ENCODE data around the gene UGGT1. TPM values are rescaled to one million over a fixed set of nuclear protein-coding genes. Genes with fewer than 3 reads are reported as not detected.

The UGGT1 gene
- total and polyA plus RNA-seq, 4 donors = 6.7 to 74.7 (median 32.4) TPM

DNA sequence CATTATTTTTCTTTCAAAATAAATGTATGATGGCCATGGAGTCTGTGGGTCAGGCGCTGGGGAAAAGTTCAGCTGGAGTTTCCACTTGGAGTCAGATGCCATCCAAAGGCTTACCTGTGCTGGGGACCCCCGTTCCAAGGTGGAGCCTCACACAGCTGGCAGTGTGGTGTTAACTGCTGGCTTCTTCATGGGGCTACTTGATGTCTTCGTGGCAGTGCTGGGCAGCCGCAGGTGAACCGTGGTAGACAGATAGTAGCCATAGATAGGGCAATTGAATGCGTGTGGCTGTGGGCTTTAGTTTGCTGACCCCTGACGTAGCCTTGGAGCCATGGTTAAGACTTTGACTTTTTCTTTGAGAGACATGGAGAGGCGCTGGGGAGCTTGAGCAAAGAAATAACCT, 144.6 kb downstream of the UGGT1 start:
- H3K36me3 ChIP-seq (ENCODE audit: control insufficient read depth in 4 of 4, insufficient read depth in 3 of 4, low read depth in 1 of 4, low read length in 3 of 4) = no peaks in the 10 kb centered on the region
- WGBS = 94% methylated on average over 8 of the region's 8 CpGs
- H3K4me3 ChIP-seq (ENCODE audit: low read depth in 1 of 3, low read length in 3 of 3) = no peak overlapping the region
- TF ChIP-seq GABPA (IDR thresholded peaks at IDR 0.05 in 1 of 2, conservative IDR thresholded peaks at IDR 0.05 in 1 of 2) (no peak), TAF1 (conservative IDR thresholded peaks at IDR 0.05) (no peak), HNF4A (conservative IDR thresholded peaks at IDR 0.05) (no peak), FOXA1 (IDR thresholded peaks at IDR 0.05) (no peak), RAD21 (IDR thresholded peaks at IDR 0.05) (no peak), YY1 (IDR thresholded peaks at IDR 0.05) (no peak), FOXA2 (IDR thresholded peaks at IDR 0.05) (no peak), EGR1 (IDR thresholded peaks at IDR 0.05; ENCODE audit: low read depth in 2 of 2) (no peak), HNF4G (IDR thresholded peaks at IDR 0.05) (no peak), NR2F2 (IDR thresholded peaks at IDR 0.05) (no peak)
- TF ChIP-seq, protein P1, sequence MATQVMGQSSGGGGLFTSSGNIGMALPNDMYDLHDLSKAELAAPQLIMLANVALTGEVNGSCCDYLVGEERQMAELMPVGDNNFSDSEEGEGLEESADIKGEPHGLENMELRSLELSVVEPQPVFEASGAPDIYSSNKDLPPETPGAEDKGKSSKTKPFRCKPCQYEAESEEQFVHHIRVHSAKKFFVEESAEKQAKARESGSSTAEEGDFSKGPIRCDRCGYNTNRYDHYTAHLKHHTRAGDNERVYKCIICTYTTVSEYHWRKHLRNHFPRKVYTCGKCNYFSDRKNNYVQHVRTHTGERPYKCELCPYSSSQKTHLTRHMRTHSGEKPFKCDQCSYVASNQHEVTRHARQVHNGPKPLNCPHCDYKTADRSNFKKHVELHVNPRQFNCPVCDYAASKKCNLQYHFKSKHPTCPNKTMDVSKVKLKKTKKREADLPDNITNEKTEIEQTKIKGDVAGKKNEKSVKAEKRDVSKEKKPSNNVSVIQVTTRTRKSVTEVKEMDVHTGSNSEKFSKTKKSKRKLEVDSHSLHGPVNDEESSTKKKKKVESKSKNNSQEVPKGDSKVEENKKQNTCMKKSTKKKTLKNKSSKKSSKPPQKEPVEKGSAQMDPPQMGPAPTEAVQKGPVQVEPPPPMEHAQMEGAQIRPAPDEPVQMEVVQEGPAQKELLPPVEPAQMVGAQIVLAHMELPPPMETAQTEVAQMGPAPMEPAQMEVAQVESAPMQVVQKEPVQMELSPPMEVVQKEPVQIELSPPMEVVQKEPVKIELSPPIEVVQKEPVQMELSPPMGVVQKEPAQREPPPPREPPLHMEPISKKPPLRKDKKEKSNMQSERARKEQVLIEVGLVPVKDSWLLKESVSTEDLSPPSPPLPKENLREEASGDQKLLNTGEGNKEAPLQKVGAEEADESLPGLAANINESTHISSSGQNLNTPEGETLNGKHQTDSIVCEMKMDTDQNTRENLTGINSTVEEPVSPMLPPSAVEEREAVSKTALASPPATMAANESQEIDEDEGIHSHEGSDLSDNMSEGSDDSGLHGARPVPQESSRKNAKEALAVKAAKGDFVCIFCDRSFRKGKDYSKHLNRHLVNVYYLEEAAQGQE (IDR thresholded peaks at IDR 0.05) = no peak
- TF ChIP-seq, protein P2, sequence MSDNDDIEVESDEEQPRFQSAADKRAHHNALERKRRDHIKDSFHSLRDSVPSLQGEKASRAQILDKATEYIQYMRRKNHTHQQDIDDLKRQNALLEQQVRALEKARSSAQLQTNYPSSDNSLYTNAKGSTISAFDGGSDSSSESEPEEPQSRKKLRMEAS (IDR thresholded peaks at IDR 0.05) = no peak
- TF ChIP-seq, protein P3, sequence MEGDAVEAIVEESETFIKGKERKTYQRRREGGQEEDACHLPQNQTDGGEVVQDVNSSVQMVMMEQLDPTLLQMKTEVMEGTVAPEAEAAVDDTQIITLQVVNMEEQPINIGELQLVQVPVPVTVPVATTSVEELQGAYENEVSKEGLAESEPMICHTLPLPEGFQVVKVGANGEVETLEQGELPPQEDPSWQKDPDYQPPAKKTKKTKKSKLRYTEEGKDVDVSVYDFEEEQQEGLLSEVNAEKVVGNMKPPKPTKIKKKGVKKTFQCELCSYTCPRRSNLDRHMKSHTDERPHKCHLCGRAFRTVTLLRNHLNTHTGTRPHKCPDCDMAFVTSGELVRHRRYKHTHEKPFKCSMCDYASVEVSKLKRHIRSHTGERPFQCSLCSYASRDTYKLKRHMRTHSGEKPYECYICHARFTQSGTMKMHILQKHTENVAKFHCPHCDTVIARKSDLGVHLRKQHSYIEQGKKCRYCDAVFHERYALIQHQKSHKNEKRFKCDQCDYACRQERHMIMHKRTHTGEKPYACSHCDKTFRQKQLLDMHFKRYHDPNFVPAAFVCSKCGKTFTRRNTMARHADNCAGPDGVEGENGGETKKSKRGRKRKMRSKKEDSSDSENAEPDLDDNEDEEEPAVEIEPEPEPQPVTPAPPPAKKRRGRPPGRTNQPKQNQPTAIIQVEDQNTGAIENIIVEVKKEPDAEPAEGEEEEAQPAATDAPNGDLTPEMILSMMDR (IDR thresholded peaks at IDR 0.05; ENCODE audit: low read depth, low read length, missing input control) = no peak
- TF ChIP-seq, protein P4, sequence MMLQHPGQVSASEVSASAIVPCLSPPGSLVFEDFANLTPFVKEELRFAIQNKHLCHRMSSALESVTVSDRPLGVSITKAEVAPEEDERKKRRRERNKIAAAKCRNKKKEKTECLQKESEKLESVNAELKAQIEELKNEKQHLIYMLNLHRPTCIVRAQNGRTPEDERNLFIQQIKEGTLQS (IDR thresholded peaks at IDR 0.05) = no peak
- no peak overlapping the region for H3K9ac ChIP-seq (ENCODE audit: low read depth in 1 of 2, low read length in 2 of 2)
- DNase-seq (ENCODE audit: low spot score) = no peak
- H3K27ac ChIP-seq (ENCODE audit: low read depth in 1 of 2, low read length in 2 of 2) = no peak overlapping the region
- no peaks in the 10 kb centered on the region for H3K27me3 ChIP-seq (ENCODE audit: control insufficient read depth in 4 of 4, insufficient read depth in 4 of 4, low read length in 3 of 4)
- no peaks in the 10 kb centered on the region for H3K9me3 ChIP-seq (ENCODE audit: control insufficient read depth in 4 of 4, low read length in 3 of 4)
- H3K4me1 ChIP-seq (ENCODE audit: control insufficient read depth in 4 of 4, insufficient read depth in 4 of 4, low read length in 3 of 4) = peaks cover 0 to 12% (median 7%) of the 10 kb centered on the region in 4 donors

DNA sequence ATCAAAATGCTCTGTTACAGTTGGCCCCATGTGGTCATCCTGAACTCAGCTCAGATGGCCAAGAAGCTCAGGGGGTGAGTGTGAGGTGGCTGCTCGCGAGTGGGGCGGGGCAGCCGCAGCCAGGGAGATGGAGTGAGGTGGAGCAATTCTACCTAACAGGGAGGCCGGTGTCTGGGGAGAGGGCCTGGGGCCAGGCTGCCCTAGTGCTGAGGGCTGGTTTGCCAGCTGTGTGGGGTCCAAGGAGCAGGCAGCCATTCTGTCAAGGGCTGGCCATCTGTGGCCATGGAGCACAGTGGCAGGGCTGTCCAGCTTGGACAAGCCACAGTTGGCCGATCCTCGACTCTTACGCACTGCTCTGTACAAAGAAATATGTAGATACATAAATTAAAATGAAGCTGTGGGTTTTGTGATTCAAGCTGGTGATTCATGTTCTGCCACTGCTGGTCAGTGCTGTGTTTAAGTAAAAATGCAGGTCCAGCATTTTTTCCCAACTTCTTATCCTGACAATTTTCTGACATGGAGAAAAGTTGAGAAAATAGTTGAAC, 145.6 kb downstream of the UGGT1 start:
- Histone ChIP-seq H3K9ac (ENCODE audit: low read depth in 1 of 2, low read length in 2 of 2) (no peak overlapping the region), H3K4me1 (ENCODE audit: control insufficient read depth in 4 of 4, insufficient read depth in 4 of 4, low read length in 3 of 4) (peaks cover 0 to 12% (median 7%) of the 10 kb centered on the region in 4 donors), H3K36me3 (ENCODE audit: control insufficient read depth in 4 of 4, insufficient read depth in 3 of 4, low read depth in 1 of 4, low read length in 3 of 4) (no peaks in the 10 kb centered on the region), H3K27ac (ENCODE audit: low read depth in 1 of 2, low read length in 2 of 2) (no peak overlapping the region), H3K9me3 (ENCODE audit: control insufficient read depth in 4 of 4, low read length in 3 of 4) (no peaks in the 10 kb centered on the region), H3K27me3 (ENCODE audit: control insufficient read depth in 4 of 4, insufficient read depth in 4 of 4, low read length in 3 of 4) (no peaks in the 10 kb centered on the region), H3K4me3 (ENCODE audit: low read depth in 1 of 3, low read length in 3 of 3) (no peak overlapping the region)
- WGBS = 93% methylated on average over 8 of the region's 8 CpGs
- no peak for DNase-seq (ENCODE audit: low spot score)
- TF ChIP-seq, protein P3 (IDR thresholded peaks at IDR 0.05; ENCODE audit: low read depth, low read length, missing input control) = no peak
- TF ChIP-seq, protein P2 (IDR thresholded peaks at IDR 0.05) = no peak
- TF ChIP-seq GABPA (IDR thresholded peaks at IDR 0.05 in 1 of 2, conservative IDR thresholded peaks at IDR 0.05 in 1 of 2) = no peak
- no peak for TF ChIP-seq TAF1 (conservative IDR thresholded peaks at IDR 0.05)
- TF ChIP-seq HNF4G (IDR thresholded peaks at IDR 0.05) = no peak
- TF ChIP-seq EGR1 (IDR thresholded peaks at IDR 0.05; ENCODE audit: low read depth in 2 of 2) = no peak
- TF ChIP-seq RXRA (IDR thresholded peaks at IDR 0.05) = no peak

Measured in liver (tissue), 9 donors.